A549 (cell line): ENCODE data around the gene SLC8A2. TPM values are rescaled to one million over a fixed set of nuclear protein-coding genes. Genes with fewer than 3 reads are reported as not detected.

ENCODE experiments used
- ATAC-seq, 2 experiments: fragments of 200-7000 bp in 1 of 2; fragments of >200 bp in 1 of 2; cut with Nextera tagmentation in 1 of 2; cut with Tn5 transposase in 1 of 2; 3 replicates each; pipeline versions ENCODE4 v1.8.0 to v1.9.1; 2018 to 2020; ENCODE audit warnings: mild to moderate bottlenecking in 1 of 2, moderate library complexity in 1 of 2
- CTCF ChIA-PET: fragments of 300-600 bp; sonication (Branson Sonifier 250); formaldehyde crosslinking; extraction: SDS; loops from one replicate; lab custom pipeline; 2021; ENCODE audit warnings: antibody characterized with exemption, inconsistent platforms; lab: Yijun Ruan, JAX
- POLR2A ChIA-PET: fragments of 350-600 bp; formaldehyde crosslinking; extraction: SDS; loops from one replicate; lab custom pipeline; 2021; ENCODE audit warnings: antibody characterized with exemption, inconsistent platforms; lab: Yijun Ruan, JAX
- DNase-seq, 2 experiments: peaks; one replicate each; pipeline versions ENCODE4 v3.0.0 to v3.0.0-alpha.2; 2011 to 2016; ENCODE audit warnings: low read depth in 1 of 2, low spot score in 1 of 2
- FAIRE-seq: peaks from 2 replicates; lab custom pipeline; 2011; peaks lifted over from hg19 to GRCh38; lab: Jason Lieb, UNC
- H3K27ac ChIP-seq, 2 experiments: fragments of >200 bp; sonication (Bioruptor Twin); formaldehyde crosslinking; 3 replicates each; pipeline ENCODE4 v1.5.1; 2016 to 2017
- H3K4me1 ChIP-seq: fragments of >200 bp; sonication (Bioruptor Twin); formaldehyde crosslinking; 3 replicates; pipeline ENCODE4 v1.6.1; 2016
- H3K4me2 ChIP-seq: fragments of >200 bp; sonication (Bioruptor Twin); formaldehyde crosslinking; 3 replicates; pipeline ENCODE4 v1.6.1; 2016
- H3K4me3 ChIP-seq: fragments of >200 bp; sonication (Bioruptor Twin); formaldehyde crosslinking; 3 replicates; pipeline ENCODE4 v1.5.1; 2016
- H3K9me3 ChIP-seq: fragments of >200 bp; sonication (Bioruptor Twin); formaldehyde crosslinking; 3 replicates; pipeline ENCODE4 v1.6.1; 2016
- ATOH8 ChIP-seq: fragments of 250-450 bp; sonication (Bioruptor Pico); IDR thresholded peaks from 2 replicates; pipeline ENCODE4 v1.5.0; 2020; ENCODE audit warnings: low read depth, mild to moderate bottlenecking, moderate library complexity
- BHLHE40 ChIP-seq: IDR thresholded peaks from 2 replicates; pipeline ENCODE4 v1.6.1; 2012; ENCODE audit warnings: low read depth, low read length, inconsistent platforms
- CHD2 ChIP-seq: fragments of 150-350 bp; IDR thresholded peaks from 2 replicates; pipeline ENCODE4 v1.6.1; 2014; ENCODE audit warnings: low read length; ENCODE audit not compliant: partially characterized antibody
- CTCF ChIP-seq: fragments of >200 bp; sonication (Bioruptor Twin); formaldehyde crosslinking; IDR thresholded peaks from 3 replicates; pipeline ENCODE4 v1.5.1; 2016
- E2F6 ChIP-seq: IDR thresholded peaks from 2 replicates; pipeline ENCODE4 v1.6.1; 2012; ENCODE audit warnings: low read depth, borderline replicate concordance
- FOSL2 ChIP-seq, 2 experiments: fragments of 450-650 bp in 1 of 2; fragments of >200 bp in 1 of 2; sonication (Bioruptor Twin) in 1 of 2; formaldehyde crosslinking; IDR thresholded peaks; 2 replicates each; pipeline versions ENCODE4 v1.5.0 to v1.6.1; 2016 to 2020; ENCODE audit warnings: mild to moderate bottlenecking in 1 of 2, moderate library complexity in 1 of 2
- GATA3 ChIP-seq: IDR thresholded peaks from 2 replicates; pipeline ENCODE4 v1.6.1; 2012; ENCODE audit warnings: borderline replicate concordance
- HDAC2 ChIP-seq: fragments of 200-600 bp; sonication (generic); IDR thresholded peaks from 2 replicates; pipeline ENCODE4 v1.6.1; 2016
- JUNB ChIP-seq: fragments of >200 bp; sonication (Bioruptor Twin); formaldehyde crosslinking; IDR thresholded peaks from 2 replicates; pipeline ENCODE4 v1.6.1; 2016
- KDM1A ChIP-seq: fragments of 200-600 bp; sonication (generic); IDR thresholded peaks from 2 replicates; pipeline ENCODE4 v1.6.1; 2016; ENCODE audit warnings: low read depth, mild to moderate bottlenecking
- MAFK ChIP-seq: fragments of 450-650 bp; IDR thresholded peaks from 2 replicates; pipeline ENCODE4 v1.6.1; 2014; ENCODE audit not compliant: partially characterized antibody
- MAX ChIP-seq: IDR thresholded peaks from 2 replicates; pipeline ENCODE4 v1.6.1; 2012
- MAZ ChIP-seq: fragments of 150-350 bp; IDR thresholded peaks from 2 replicates; pipeline ENCODE4 v1.6.1; 2014; ENCODE audit warnings: antibody characterized with exemption, low read depth, low read length, borderline replicate concordance
- NFE2L2 ChIP-seq: fragments of 150-350 bp; conservative IDR thresholded peaks from 2 replicates; pipeline ENCODE4 v1.6.1; 2014; ENCODE audit warnings: low read length
- NPAS2 ChIP-seq: fragments of 250-450 bp; sonication (Bioruptor Pico); IDR thresholded peaks from 2 replicates; pipeline ENCODE4 v1.8.0; 2022; ENCODE audit warnings: mild to moderate bottlenecking, moderate library complexity, borderline replicate concordance
- POLR2AphosphoS2 ChIP-seq: conservative IDR thresholded peaks from 2 replicates; pipeline ENCODE4 v1.6.1; 2012; ENCODE audit warnings: low read length, improper control_type of control experiment, inconsistent platforms
- RAD21 ChIP-seq, 2 experiments: fragments of >200 bp in 1 of 2; sonication (Bioruptor Twin) in 1 of 2; formaldehyde crosslinking in 1 of 2; IDR thresholded peaks in 1 of 2; conservative IDR thresholded peaks in 1 of 2; 2 replicates in 1 of 2; 3 replicates in 1 of 2; pipeline ENCODE4 v1.6.1; 2012 to 2018; ENCODE audit warnings: inconsistent platforms in 1 of 2
- RCOR1 ChIP-seq: fragments of 150-350 bp; IDR thresholded peaks from 2 replicates; pipeline ENCODE4 v1.6.1; 2014; ENCODE audit warnings: antibody characterized with exemption, low read length, low read depth
- SMC3 ChIP-seq: fragments of >200 bp; sonication (Bioruptor Twin); formaldehyde crosslinking; IDR thresholded peaks from 3 replicates; pipeline ENCODE4 v1.6.1; 2018; ENCODE audit warnings: inconsistent platforms
- ZC3H11A ChIP-seq: fragments of 450-650 bp; IDR thresholded peaks from 2 replicates; pipeline ENCODE4 v1.6.1; 2014; ENCODE audit warnings: antibody characterized with exemption, mild to moderate bottlenecking
- ZSCAN20 ChIP-seq: fragments of 250-450 bp; sonication (Bioruptor Pico); IDR thresholded peaks from 2 replicates; pipeline ENCODE4 v1.8.0; 2022; ENCODE audit warnings: mild to moderate bottlenecking, moderate library complexity
- WGBS: methylation state at CpG from one replicate; pipeline ENCODE4 v1.1.6; 2017; ENCODE audit errors: missing lambda C conversion rate; 5-methylcytosine and 5-hydroxymethylcytosine counted together
- polyA plus RNA-seq, 4 experiments: library from polyadenylated mRNA; depleted of rRNA in 3 of 4; stranded (reverse); fragments of >200 nt; fragmentation: RNase III in 1 of 4; extraction: RNeasy Plus Mini Kit Qiagen cat#74134 plus additional on column Dnase treatment in 1 of 4; gene quantifications; 2 replicates in 3 of 4; 3 replicates in 1 of 4; pipeline ENCODE4 v1.2.3, GENCODE V29; 2011 to 2017

SLC8A2 gene
- polyA plus RNA-seq, 2 of the 4 experiments (the other 2 are of a cell fraction), result 0.15 to 0.35 TPM

GRCh38 chr19:47456721-47457474 is 14.8 kb downstream of the SLC8A2 start:
- no peak for FAIRE-seq

GRCh38 chr19:47450478-47450877 is 21.2 kb downstream of the SLC8A2 start:
- whole genome bisulfite sequencing, result 30% methylated on average over 7 of the region's 7 CpGs
- H3K9me3 ChIP-seq, result peaks cover 6% of the 10 kb centered on the region
- H3K4me2 ChIP-seq, result no peak overlapping the region
- peaks cover 25% of the 10 kb centered on the region for H3K4me1 ChIP-seq
- TF ChIP-seq BHLHE40 (no peak), JUNB (no peak), MAFK (no peak), ZSCAN20 (CRISPR knock-in tag) (no peak), SMC3 (no peak), CHD2 (no peak), ATOH8 (no peak), RCOR1 (no peak), GATA3 (no peak), RAD21 (conservative IDR thresholded peaks at IDR 0.05 in 1 of 2, IDR thresholded peaks at IDR 0.05 in 1 of 2) (no peak), NFE2L2 (no peak), MAZ (no peak), FOSL2 (IDR thresholded peaks at IDR 0.05) (no peak), FOSL2 (CRISPR knock-in tag; IDR thresholded peaks at IDR 0.05) (no peak), NPAS2 (CRISPR knock-in tag) (no peak), ZC3H11A (no peak), HDAC2 (no peak), POLR2AphosphoS2 (no peak), KDM1A (no peak), CTCF (no peak)
- ChIA-PET POLR2A (no interaction called here), CTCF (interaction anchor here (1.5 to 28.3 kb wide), 5 partner anchors 15 to 293 kb away, joined by 4 to 901 read pairs (median 7); partner anchors contain the start of genes EHD2 and KPTN)
- no peak overlapping the region for H3K27ac ChIP-seq
- DNase-seq (no peak), ATAC-seq (no peak), FAIRE-seq (no peak)
- no peak overlapping the region for H3K4me3 ChIP-seq

More at GRCh38 chr19:47456721-47457474, 14.8 kb downstream of the SLC8A2 start:
- Histone ChIP-seq H3K4me3 (peak overlapping the region; percentile 24; the same call in 2 of the 3 replicates), H3K4me2 (peak overlapping the region; percentile 66), H3K27ac (no peak overlapping the region), H3K4me1 (no peaks in the 10 kb centered on the region)
- CTCF ChIA-PET, result interaction anchor here (0.7 to 3.0 kb wide), 4 partner anchors 12 to 27 kb away, joined by 3 to 10 read pairs (median 7); partner anchors contain the start of gene KPTN
- POLR2A ChIA-PET, result no interaction called here
- peak; percentile 19 to 24; a peak in 4 of 6 replicates for ATAC-seq
- 54% methylated on average over 63 of the region's 77 CpGs for WGBS
- TF ChIP-seq MAX (peak; percentile 25; the same call in 1 of the 2 replicates), GATA3 (no peak), E2F6 (0 out of 2 replicates have a peak, but pooled peaks have one; percentile 18)
- TF ChIP-seq, all 56 proteins: peak for 2
- peaks cover 24% of the 10 kb centered on the region for H3K9me3 ChIP-seq
- DNase-seq, result no peak
